Activated naive CD4-positive, alpha-beta T cell treated with anti-CD3 and anti-CD28 coated beads, Interleukin-2, amount 10 ng/mL, durations not matched to agents 7 days and 5 days (primary cell): Measurements from ENCODE around the gene CHAD.

Experiments used
- CTCF ChIA-PET: fragments of 350-600 bp; sonication (Branson Sonifier 250); formaldehyde crosslinking; loops from one replicate; lab custom pipeline; 2021; ENCODE audit warnings: antibody characterized with exemption; lab: Charles Lee
- DNase-seq: peaks from one replicate; pipeline ENCODE4 v3.0.0-alpha.2; 2020
- H3K27ac Mint-ChIP-seq: one replicate; pipeline ENCODE4 v1.8.0; 2021; ENCODE audit warnings: mild to moderate bottlenecking, moderate library complexity, mixed read lengths
- H3K27me3 Mint-ChIP-seq: one replicate; pipeline ENCODE4 v1.8.0; 2021; ENCODE audit warnings: mild to moderate bottlenecking, mixed read lengths
- H3K36me3 Mint-ChIP-seq: one replicate; pipeline ENCODE4 v1.8.0; 2021; ENCODE audit warnings: mixed read lengths
- H3K4me1 Mint-ChIP-seq: one replicate; pipeline ENCODE4 v1.8.0; 2021; ENCODE audit warnings: mixed read lengths
- H3K4me3 Mint-ChIP-seq: one replicate; pipeline ENCODE4 v1.8.0; 2021; ENCODE audit warnings: mild to moderate bottlenecking, moderate library complexity, mixed read lengths
- H3K9me3 Mint-ChIP-seq: one replicate; pipeline ENCODE4 v1.8.0; 2021; ENCODE audit warnings: mixed read lengths

Gene CHAD

GRCh38 chr17:50468304-50469207 lies at the start of gene CHAD:
Gene CHAD (minus strand): TSS chr17:50468880. CDS start chr17:50468813, 67 bp downstream.
- CTCF ChIA-PET: interaction anchor here (1.4 kb wide), 1 partner anchor 11 kb away, joined by 4 read pairs; no protein-coding TSS in a partner anchor
- DNase-seq: peak; percentile 25
- Mint-ChIP-seq H3K9me3 (no peaks in the 10 kb centered on the region), H3K4me3 (no peak within 1 kb of the TSS), H3K27me3 (peaks cover 70% of the 10 kb centered on the region), H3K27ac (no peak within 1 kb of the TSS), H3K36me3 (no peaks in the 10 kb centered on the region), H3K4me1 (peaks cover 8% of the 10 kb centered on the region)

DNA sequence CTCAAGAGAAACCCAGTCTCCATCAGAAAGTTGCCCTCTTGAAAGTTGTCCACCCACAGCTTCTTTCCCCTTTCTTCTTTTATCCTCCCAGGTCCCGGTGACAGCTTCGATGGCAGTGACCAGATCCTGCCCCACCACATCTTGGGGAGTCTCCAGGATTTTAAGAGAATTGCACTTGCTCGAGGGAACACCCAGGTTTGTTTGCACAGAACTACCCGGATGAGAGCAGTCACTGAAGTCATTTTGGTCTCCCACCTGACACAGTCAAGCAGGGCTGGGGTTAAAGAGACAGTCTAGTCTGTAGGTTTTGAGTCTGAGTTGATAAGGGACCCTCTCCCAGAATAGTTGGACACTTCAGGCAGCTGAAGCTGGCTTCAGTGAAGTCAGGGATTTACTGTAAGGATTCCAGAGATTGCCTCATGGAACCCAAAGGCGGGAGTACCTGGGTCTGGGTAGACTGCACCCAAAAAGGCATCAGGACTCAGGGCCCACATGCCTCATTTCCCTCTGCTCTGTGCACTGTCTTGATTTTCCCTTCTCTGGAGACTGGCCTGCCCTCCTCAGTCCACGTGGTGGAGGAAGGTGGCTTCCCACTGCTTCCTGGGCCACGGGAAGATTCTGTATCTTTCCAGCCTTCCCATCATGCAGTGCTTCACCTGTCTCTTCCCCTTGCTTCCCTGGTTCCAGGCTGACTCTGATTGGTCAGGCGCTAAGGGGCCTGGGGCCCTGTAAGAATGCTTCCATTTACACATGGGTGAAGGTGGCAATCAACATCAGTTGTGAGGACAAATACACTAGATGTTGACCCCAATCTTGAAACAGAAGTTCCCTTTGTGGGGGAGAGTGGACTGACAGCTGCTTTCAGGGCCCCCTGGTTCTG lies 49.1 kb upstream of the CHAD start:
- no peak overlapping the region for H3K27ac Mint-ChIP-seq
- no peak overlapping the region for H3K4me3 Mint-ChIP-seq
- H3K27me3 Mint-ChIP-seq: no peaks in the 10 kb centered on the region
- no peaks in the 10 kb centered on the region for H3K36me3 Mint-ChIP-seq
- H3K9me3 Mint-ChIP-seq: no peaks in the 10 kb centered on the region
- H3K4me1 Mint-ChIP-seq: peaks cover 30% of the 10 kb centered on the region
- no peak for DNase-seq
- CTCF ChIA-PET: no interaction called here

DNA sequence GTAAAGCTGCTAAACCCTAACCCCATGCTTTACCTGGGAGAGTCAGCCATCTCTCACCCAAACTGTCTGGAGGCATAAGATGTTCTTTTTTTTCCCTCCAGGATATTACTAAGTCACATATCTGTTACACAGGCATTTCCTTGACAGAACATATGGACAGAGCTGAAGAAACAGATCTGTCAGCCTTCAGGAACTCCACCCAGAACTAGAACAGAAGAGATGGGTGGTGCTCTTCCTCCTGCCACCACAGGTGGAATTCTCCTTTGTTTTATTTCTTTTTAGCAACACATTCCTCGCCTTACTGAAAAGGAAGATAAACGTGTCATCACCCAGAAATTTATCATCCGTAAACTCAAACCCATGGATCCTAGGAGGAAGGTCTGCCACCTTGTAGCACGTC lies 48.3 kb upstream of the CHAD start:
- Mint-ChIP-seq H3K36me3 (no peaks in the 10 kb centered on the region), H3K9me3 (no peaks in the 10 kb centered on the region), H3K4me3 (no peak overlapping the region), H3K27me3 (no peaks in the 10 kb centered on the region), H3K27ac (peak overlapping the region; percentile 29), H3K4me1 (peaks cover 34% of the 10 kb centered on the region)
- DNase-seq: no peak
- CTCF ChIA-PET: interaction anchor here (1.9 kb wide), 1 partner anchor 16 kb away, joined by 7 read pairs; no protein-coding TSS in a partner anchor

DNA sequence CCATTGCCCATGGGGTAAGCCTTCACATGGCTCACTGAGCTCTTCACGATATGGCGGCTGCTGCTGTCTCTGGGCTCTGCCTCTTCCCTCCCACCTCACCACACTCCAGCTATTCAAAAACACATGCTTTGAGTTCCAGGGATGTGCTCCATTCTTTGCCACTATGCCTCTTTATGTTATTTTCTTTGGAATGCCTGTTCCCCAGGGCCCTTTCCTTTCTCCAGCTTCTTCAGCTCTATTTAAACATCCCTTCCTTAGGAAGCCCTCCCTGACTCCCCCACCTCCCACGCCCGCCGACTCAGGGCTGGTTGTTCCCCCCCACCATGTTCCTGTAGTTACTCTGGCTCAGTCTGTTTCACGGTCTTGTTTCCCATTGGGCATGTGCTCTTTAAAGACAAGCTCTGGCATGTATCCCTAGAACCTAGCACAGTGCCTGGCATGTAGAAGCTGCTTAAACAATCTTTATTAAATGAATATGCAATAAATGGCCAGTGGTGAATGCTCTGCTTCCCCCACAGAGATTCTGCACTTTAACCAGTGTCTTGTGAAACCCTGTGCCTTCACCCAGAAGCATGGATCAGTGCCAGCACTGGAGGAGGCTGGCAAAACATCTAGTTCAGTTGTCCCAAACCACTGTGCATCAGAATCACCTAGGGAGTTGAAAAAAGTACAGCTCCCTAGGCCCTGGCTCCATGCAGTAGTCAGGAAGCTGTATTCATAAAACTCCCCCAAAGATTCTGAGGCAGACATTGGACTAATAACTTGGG lies 46.4 kb upstream of the CHAD start:
- no peaks in the 10 kb centered on the region for H3K36me3 Mint-ChIP-seq
- DNase-seq: no peak
- H3K27me3 Mint-ChIP-seq: no peaks in the 10 kb centered on the region
- no peak overlapping the region for H3K27ac Mint-ChIP-seq
- CTCF ChIA-PET: interaction anchor here (1.3 to 1.9 kb wide), 3 partner anchors 11 to 17 kb away, joined by 3 to 7 read pairs (median 6); partner anchors contain the start of gene EPN3
- H3K4me1 Mint-ChIP-seq: peaks cover 46% of the 10 kb centered on the region
- H3K9me3 Mint-ChIP-seq: no peaks in the 10 kb centered on the region
- H3K4me3 Mint-ChIP-seq: no peak overlapping the region

- Mint-ChIP-seq H3K9me3 (no peaks in the 10 kb centered on the region), H3K4me3 (no peak overlapping the region), H3K36me3 (no peaks in the 10 kb centered on the region), H3K27me3 (no peaks in the 10 kb centered on the region), H3K4me1 (peaks cover 54% of the 10 kb centered on the region), H3K27ac (no peak overlapping the region)
- no peak for DNase-seq
- CTCF ChIA-PET: no interaction called here
Observed at GRCh38 chr17:50514388-50514787, 45.7 kb upstream of the CHAD start.

GRCh38 chr17:50513495-50513894 lies 44.8 kb upstream of the CHAD start:
- DNase-seq: no peak
- peaks cover 60% of the 10 kb centered on the region for H3K4me1 Mint-ChIP-seq
- no peak overlapping the region for H3K27ac Mint-ChIP-seq
- H3K9me3 Mint-ChIP-seq: no peaks in the 10 kb centered on the region
- CTCF ChIA-PET: interaction anchor here (0.8 to 1.1 kb wide), 2 partner anchors 11 to 29 kb away, joined by 3 read pairs; no protein-coding TSS in a partner anchor
- H3K36me3 Mint-ChIP-seq: no peaks in the 10 kb centered on the region
- no peaks in the 10 kb centered on the region for H3K27me3 Mint-ChIP-seq
- H3K4me3 Mint-ChIP-seq: no peak overlapping the region

DNA sequence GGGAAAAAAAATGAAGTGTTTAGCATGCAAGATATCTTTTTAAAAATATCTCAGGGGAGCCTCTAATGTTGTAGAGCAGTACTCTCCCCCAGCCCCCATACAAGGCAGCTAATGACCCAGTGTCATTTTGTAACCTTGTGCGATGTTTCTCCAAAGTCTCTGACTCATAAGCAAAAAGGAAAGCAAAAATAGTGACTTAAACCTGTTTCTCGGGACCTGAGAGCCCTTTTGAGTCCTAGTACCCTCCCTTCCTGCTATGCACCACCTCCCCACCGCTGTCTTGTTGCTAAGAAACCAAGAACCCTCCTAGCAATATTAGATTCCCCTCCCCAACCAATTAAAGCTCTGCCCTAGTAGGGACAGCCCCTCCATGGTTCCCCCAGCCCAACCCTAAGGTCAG lies 42.4 kb upstream of the CHAD start:
- peak overlapping the region; percentile 90 for H3K27ac Mint-ChIP-seq
- peaks cover 43% of the 10 kb centered on the region for H3K4me1 Mint-ChIP-seq
- peak overlapping the region; percentile 21 for H3K4me3 Mint-ChIP-seq
- H3K9me3 Mint-ChIP-seq: no peaks in the 10 kb centered on the region
- DNase-seq: peak; percentile 77
- no peaks in the 10 kb centered on the region for H3K36me3 Mint-ChIP-seq
- H3K27me3 Mint-ChIP-seq: peaks cover 2% of the 10 kb centered on the region
- CTCF ChIA-PET: interaction anchor here (0.8 to 1.9 kb wide), 5 partner anchors 10 to 36 kb away, joined by 3 to 9 read pairs (median 4); partner anchors contain the start of gene SPATA20

GRCh38 chr17:50508573-50509460 lies 40.1 kb upstream of the CHAD start:
- H3K9me3 Mint-ChIP-seq: no peaks in the 10 kb centered on the region
- H3K27me3 Mint-ChIP-seq: peaks cover 9% of the 10 kb centered on the region
- peak overlapping the region; percentile 93 for H3K27ac Mint-ChIP-seq
- peaks cover 66% of the 10 kb centered on the region for H3K4me1 Mint-ChIP-seq
- CTCF ChIA-PET: no interaction called here
- H3K36me3 Mint-ChIP-seq: no peaks in the 10 kb centered on the region
- DNase-seq: no peak
- peak overlapping the region; percentile 96 for H3K4me3 Mint-ChIP-seq

- CTCF ChIA-PET: no interaction called here
- H3K9me3 Mint-ChIP-seq: no peaks in the 10 kb centered on the region
- H3K4me3 Mint-ChIP-seq: peak within 1 kb of the TSS; percentile 96
- peak within 1 kb of the TSS; percentile 93 for H3K27ac Mint-ChIP-seq
- H3K27me3 Mint-ChIP-seq: peaks cover 10% of the 10 kb centered on the region
- peak; percentile 91 for DNase-seq
- no peaks in the 10 kb centered on the region for H3K36me3 Mint-ChIP-seq
- peaks cover 74% of the 10 kb centered on the region for H3K4me1 Mint-ChIP-seq
Observed at GRCh38 chr17:50507871-50508572, 39.3 kb upstream of the CHAD start, which contains the start of gene MYCBPAP. Gene MYCBPAP (plus strand): TSS chr17:50508439. CDS start chr17:50508675, 236 bp downstream.

DNA sequence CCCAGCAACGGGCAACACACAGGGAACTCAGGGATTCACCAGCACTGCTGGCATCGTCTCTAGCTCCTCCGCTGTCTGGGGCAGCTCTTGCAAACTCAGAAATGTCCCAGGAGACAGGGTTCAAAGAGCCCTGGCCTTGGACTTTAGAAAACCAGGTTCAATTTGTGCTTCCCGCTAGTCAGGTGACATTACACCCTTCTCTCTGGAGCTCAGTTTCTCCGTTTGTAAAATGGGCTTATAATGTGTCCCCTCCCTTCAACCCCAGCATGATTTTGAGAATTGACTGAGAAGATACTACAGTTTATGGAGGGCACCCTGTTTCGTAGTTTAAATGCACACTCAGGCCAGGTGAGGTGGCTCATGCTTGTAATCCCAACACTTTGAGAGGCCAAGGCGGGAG lies 37.6 kb upstream of the CHAD start:
- peaks cover 74% of the 10 kb centered on the region for H3K4me1 Mint-ChIP-seq
- H3K27ac Mint-ChIP-seq: no peak overlapping the region
- DNase-seq: no peak
- peaks cover 25% of the 10 kb centered on the region for H3K27me3 Mint-ChIP-seq
- H3K9me3 Mint-ChIP-seq: no peaks in the 10 kb centered on the region
- CTCF ChIA-PET: interaction anchor here (1.0 to 1.5 kb wide), 4 partner anchors 15 to 108 kb away, joined by 3 to 5 read pairs (median 5); no protein-coding TSS in a partner anchor
- H3K4me3 Mint-ChIP-seq: no peak overlapping the region
- no peaks in the 10 kb centered on the region for H3K36me3 Mint-ChIP-seq

GRCh38 chr17:50505591-50506130 lies 37.0 kb upstream of the CHAD start:
- Mint-ChIP-seq H3K27ac (no peak overlapping the region), H3K27me3 (peaks cover 27% of the 10 kb centered on the region), H3K36me3 (no peaks in the 10 kb centered on the region), H3K4me1 (peaks cover 67% of the 10 kb centered on the region), H3K9me3 (no peaks in the 10 kb centered on the region), H3K4me3 (no peak overlapping the region)
- DNase-seq: no peak
- CTCF ChIA-PET: interaction anchor here (0.6 to 6.2 kb wide), 6 partner anchors 15 to 451 kb away, joined by 3 to 44 read pairs (median 4); no protein-coding TSS in a partner anchor
